Activated CD8-positive, alpha-beta memory T cell treated with anti-CD3 and anti-CD28 coated beads for 48 hours (primary cell): ENCODE results near the gene CR1L.
"Not testable (repeated sequence)": the region's sequence is repeated elsewhere in the genome, so short reads cannot be mapped to it uniquely, and the experiment has no call there.

Experiments
- DNase-seq, 3 experiments: peaks; one replicate each; pipeline ENCODE4 v3.0.0-alpha.2; 2020; ENCODE audit warnings: low read depth in 2 of 3, low spot score in 2 of 3

The CR1L gene

GRCh38 chr1:207644852-207645634 lies at the start of gene CR1L:
Gene CR1L (plus strand): TSS chr1:207645133. CDS start chr1:207645234, 101 bp downstream.
- peak; percentile 36 to 59 (median 47) for DNase-seq

DNA sequence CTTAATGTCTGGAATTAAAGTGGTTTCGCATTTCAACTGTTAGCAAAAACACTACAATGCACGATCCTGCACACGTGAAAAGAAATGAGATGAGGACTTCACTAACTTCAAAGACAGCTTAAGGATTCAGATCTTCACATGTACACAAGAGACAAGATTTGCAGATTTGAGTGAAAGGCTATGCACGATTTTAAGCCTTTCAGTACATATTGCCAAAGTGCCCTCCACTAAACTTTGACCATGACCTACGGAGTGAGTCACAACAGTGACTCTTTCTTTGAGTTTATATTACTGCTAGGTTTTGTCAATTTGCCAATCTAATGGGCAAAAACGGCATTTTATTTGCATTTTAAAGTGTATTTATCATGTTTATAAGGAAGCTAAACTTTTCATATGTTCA lies 41.2 kb upstream of the CR1L start:
- DNase-seq, result no peak

DNA sequence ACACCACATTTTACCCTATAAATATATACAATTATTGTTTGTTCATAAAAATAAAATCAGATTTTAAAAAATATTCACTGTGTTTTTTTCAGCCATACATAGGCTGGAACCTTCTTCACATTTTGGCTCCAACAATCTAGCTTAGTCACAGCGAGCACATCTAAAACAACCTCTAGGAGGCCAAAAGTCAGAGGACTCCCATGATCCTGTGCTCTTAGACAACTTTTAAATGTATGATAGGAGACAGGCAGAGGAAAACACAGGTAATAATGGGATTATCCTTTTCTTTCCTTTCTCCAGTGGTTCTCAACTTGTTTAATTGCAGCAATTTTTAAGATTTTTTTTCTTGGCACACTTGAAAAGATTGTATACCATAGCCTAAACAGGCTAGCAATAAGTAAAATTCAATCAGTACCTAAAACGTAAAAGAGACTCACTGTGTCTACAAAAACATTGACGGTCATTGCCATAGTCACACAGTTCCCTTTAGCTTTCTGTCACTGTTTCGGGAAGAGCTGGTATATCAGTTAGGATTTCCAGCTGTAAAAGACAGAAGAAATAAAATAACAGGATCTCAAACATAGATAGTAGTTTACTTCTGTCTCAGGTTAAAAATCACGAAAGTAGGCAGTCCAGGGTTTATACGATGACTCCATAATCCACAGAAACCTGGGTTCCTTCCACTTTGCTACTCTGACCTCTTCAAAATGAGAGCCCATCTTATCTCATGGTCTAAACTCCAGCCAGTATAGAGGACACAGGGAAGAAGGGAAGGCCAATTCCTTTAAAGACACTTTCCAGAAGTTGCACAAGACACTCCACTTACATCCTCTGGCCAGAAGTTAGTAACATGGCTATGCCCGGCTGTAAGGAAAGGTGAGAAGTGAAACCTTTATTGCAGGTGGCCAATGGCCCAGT lies 39.2 kb upstream of the CR1L start:
- DNase-seq, result no peak

DNA sequence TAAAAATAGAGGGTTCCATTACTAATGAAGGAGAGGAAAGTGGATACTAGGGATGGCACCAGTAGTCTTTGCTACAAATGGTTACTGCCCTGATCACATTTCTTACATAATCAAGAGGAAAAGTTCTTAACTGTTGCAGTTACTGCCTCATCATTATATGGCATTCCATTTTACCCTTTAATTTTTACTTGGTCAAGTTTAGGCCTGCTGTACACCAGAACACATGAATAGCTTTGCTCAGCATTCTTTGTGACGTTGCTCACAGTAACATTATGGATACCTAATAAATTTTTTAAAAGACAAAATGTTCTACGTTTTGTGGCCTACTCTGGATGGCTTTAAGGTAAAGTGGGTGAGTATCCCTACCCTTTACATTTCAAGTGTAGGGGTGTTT lies 38.6 kb upstream of the CR1L start:
- DNase-seq, result no peak

DNA sequence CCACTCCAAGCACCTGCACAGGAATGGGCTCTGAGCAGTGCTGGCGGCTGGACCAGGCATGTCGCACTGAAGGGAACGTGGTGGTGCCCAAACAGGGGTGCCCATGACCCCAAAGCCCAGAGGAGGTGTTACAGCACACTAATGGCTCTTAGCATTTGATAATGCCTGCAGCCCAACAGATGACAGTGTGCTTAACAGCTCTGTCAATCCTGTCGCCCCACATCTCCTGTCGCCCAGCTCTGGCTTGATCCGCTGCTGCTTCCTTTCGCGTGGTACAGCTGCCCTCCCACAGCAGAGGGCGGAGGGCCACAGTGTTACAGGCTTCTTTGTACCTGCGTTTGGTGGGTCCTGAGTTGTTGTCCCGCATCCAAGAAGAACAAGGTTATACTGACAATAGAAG lies 32.2 kb upstream of the CR1L start:
- DNase-seq, result no peak

- no peak for DNase-seq
Measured at GRCh38 chr1:207619871-207620542, 24.9 kb upstream of the CR1L start.

DNA sequence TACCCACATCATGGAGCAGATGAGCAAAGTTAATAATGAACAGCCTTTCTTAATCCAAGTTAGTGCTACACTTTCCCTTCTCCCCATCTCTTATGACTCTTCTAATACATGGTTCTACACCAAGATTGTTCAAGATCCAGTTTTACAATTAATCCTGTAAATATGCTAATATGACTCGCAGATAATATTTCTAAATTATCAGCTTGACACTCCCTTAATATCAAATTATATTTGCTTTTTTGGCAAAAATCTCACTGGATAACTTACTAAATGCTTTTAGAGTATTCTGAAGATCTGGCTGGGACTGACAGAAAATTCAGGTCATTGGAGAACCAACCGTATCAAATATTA lies 24.4 kb upstream of the CR1L start:
- no peak for DNase-seq

DNA sequence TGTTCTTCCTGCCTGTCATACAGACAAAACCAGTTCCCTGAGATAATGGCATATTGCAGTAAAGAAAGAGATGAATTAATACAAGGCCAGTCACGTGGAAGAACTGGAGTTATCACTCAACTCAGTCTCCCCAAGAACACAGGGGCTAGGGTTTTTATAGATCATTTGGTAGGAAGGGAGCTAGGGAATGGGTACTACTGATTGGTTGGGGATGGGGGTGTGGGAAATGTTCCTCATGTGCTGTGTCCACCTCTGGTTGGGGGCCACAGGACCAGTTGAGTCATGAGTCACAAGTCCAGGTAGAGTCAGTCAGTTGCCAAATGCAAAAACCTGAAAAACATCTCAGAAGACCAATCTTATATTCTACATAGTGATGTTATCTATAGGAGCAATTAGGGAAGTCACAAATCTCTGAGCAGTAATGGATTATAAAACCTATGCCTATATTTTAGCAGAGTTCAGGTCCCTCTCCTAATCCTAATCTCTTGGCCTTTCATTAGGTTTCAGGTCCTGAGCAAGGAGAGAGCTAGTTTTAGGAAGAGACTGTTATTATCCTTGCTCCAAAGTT lies 19.3 kb upstream of the CR1L start:
- DNase-seq, result not testable (repeated sequence)

- DNase-seq, result no peak
Measured at GRCh38 chr1:207626972-207627337, 18.0 kb upstream of the CR1L start.

- DNase-seq, result no peak
Measured at GRCh38 chr1:207627496-207627895, 17.4 kb upstream of the CR1L start.

GRCh38 chr1:207628776-207629175 lies 16.2 kb upstream of the CR1L start:
- no peak for DNase-seq

DNA sequence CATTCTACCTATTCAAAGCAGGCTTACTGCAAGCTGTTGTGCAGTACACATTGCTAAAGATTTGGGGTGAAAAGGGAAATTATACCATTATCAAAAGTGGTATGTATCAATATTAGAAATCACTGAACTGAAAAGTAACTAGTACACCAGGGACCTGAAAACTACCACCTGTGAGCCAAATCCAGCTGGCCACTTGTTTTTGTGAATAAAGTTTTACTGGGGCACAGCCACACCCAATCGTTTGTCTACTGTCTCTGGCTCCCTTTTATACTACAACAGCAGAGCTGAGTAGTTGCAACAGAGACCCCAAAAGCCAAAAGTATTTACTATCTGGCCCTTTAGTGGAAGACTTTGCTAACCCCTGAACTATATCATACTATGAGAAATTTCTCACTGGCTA lies 13.8 kb upstream of the CR1L start:
- DNase-seq, result no peak

DNA sequence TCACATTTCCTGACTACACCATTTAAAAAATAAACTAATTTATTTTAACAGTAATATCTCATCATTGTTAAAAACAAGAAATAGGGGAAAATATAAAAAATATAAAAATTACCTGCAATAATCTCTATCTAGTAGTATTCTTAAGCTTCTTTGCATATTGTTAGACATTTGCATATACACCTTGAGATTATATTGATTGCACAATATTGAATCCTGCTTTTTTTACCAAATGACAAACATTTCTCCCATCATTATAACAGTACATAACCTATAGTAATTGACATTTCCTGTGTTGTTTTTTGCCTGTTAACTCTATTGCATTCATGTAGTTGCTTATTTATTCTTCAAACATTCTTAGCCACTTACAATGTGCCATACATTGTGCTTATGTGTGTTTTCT lies 11.7 kb upstream of the CR1L start:
- no peak for DNase-seq

- DNase-seq, result not testable (repeated sequence)
Measured at GRCh38 chr1:207633699-207634289, 11.1 kb upstream of the CR1L start.

DNA sequence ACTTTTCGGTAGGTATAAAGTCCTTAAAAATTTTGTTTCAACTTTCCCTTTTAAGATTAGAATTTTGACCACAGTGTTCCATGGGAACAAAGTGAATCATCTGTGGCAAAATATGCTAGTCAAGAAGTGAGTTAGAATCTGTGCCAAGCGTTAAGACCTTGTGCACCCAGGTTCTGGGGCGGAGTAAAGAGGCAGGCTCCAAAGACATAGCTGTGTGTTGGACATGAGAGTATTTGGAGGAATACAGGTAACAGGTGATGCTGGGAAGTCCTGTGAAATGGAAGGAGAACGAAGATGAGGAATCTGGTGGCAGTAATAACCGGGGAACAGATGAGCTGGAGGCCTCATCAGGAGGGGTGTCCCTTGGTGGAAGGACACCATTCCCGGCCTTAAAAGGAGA lies 10.6 kb upstream of the CR1L start:
- DNase-seq, result not testable (repeated sequence)

DNA sequence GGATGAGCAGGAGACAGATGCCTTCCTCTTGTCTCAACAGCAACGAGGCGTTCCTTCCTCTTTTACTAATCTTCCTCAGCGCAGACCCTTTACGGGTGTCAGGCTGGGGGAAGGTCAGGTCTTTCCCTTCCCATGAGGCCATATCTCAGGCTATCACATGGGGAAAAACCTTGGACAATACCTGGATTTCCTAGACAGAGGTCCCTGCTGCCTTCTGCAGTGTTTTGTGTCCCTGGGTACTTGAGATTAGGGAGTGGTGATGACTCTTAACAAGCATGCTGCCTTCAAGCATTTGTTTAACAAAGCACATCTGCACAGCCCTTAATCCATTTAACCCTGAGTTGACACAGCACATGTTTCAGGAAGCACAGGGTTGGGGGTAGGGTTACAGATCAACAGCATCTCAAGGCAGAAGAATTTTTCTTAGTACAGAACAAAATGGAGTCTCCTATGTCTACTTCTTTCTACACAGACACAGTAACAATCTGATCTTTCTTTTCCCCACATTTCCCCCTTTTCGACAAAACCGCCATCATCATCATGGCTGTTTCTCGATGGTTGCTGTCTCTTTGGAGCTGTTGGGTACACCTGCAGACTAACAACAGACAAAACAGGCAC lies 9.3 kb upstream of the CR1L start:
- not testable (repeated sequence) for DNase-seq

DNA sequence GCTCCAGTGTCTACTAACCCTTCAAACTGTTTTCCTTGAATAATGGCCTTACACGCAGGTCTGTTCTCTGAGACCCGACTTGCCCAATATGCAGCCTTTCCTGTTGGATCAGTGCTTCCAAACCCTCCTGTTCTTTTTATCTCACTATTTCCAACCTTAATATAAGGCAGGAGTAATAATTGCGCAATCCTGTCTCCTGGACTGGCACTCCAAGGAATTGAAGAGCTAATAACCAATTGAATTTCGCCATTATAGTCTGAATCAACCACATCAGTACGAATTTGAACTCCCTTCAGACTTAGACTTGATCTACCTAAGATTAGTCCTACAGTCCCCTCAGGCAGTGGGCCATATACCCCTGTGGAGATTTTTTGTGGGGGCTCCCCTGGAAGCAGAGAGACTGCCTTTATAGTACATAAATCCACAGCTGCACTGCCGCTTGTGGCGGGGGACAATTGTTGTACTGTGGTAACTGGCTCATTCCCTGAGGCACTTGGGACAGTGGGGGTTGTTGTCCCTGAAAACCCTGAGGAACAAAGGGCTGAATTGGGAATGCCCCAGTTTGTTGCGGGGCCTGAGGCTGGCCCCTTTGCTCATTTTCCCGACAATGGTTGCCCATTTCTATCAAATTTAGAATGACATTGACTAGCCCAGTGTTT lies 6.3 kb upstream of the CR1L start:
- DNase-seq, result not testable (repeated sequence)

- DNase-seq, result not testable (repeated sequence)
Measured at GRCh38 chr1:207639362-207639761, 5.6 kb upstream of the CR1L start.

DNA sequence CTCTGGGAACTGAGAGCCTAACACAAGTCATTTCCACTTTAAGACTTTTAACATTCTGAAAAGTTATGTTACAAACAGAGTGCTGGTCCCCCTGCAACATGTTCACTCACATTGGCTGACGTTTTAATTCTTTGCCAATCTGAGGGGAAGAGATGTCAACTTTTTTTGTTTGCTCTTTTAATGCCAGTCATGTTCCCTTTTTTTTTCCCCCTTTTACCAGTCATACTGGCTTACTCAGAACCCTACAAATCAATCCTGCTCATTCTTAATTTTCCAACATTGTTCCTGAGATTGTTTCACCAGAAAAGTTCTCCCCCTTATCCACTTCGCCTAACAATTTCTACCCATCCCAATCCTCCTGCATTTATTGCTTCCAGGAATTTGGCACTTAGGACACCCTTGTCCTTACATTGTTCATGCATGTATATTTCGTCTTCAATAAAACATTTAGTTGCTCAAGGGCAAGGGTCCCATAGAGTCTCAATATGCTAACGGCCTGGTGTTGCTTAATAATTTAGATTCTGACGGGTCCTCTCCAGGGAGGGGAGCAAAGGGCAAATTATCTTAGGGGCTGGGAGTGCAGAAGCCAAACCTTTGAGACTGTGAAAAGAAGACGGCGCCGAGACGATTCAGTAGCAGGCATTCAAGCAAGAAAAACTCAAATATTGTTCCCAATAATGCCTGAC lies 624 bp upstream of the CR1L start:
- no peak for DNase-seq
